Glutamatergic neuron (in vitro differentiated cells): ENCODE data around the gene POU2AF2. TPM values are rescaled to one million over a fixed set of nuclear protein-coding genes. Genes with fewer than 3 reads are reported as not detected.

Source experiments
- DNase-seq: peaks from one replicate; pipeline ENCODE4 v3.0.0; 2022
- H3K27ac Mint-ChIP-seq: one replicate; pipeline ENCODE4 v1.8.0; 2020; ENCODE audit warnings: mild to moderate bottlenecking, mixed read lengths, inconsistent platforms; ENCODE audit not compliant: unreplicated experiment
- H3K27me3 Mint-ChIP-seq: one replicate; pipeline ENCODE4 v1.8.0; 2020; ENCODE audit warnings: mild to moderate bottlenecking, moderate library complexity, mixed read lengths, inconsistent platforms; ENCODE audit not compliant: unreplicated experiment
- H3K36me3 Mint-ChIP-seq: one replicate; pipeline ENCODE4 v1.8.0; 2020; ENCODE audit warnings: mild to moderate bottlenecking, mixed read lengths, inconsistent platforms; ENCODE audit not compliant: unreplicated experiment
- H3K4me1 Mint-ChIP-seq: one replicate; pipeline ENCODE4 v1.8.0; 2020; ENCODE audit warnings: mild to moderate bottlenecking, low read depth, mixed read lengths, inconsistent platforms; ENCODE audit not compliant: unreplicated experiment
- H3K4me3 Mint-ChIP-seq: one replicate; pipeline ENCODE4 v1.8.0; 2020; ENCODE audit warnings: mild to moderate bottlenecking, mixed read lengths, inconsistent platforms; ENCODE audit not compliant: unreplicated experiment
- H3K9me3 Mint-ChIP-seq: one replicate; pipeline ENCODE4 v1.8.0; 2020; ENCODE audit warnings: mild to moderate bottlenecking, moderate library complexity, mixed read lengths, inconsistent platforms; ENCODE audit not compliant: unreplicated experiment
- CTCF ChIP-seq: fragments of 200-600 bp; sonication (generic); IDR thresholded peaks from one replicate; pipeline ENCODE4 v1.5.0; 2021; ENCODE audit not compliant: partially characterized antibody, unreplicated experiment
- total RNA-seq: library from RNA; stranded (reverse); fragmentation: NEBNext Ultra II Directional; extraction: Animal tissue kit (Norgen Biotek cat#: 25700); gene quantifications from one replicate; pipeline ENCODE4 v1.2.1, GENCODE V29; 2021; ENCODE audit not compliant: unreplicated experiment

Gene POU2AF2
- total RNA-seq, 1 donor from 2014 or later: not detected

- no peak for TF ChIP-seq CTCF
- no peaks in the 10 kb centered on the region for H3K36me3 Mint-ChIP-seq
- no peak overlapping the region for H3K4me3 Mint-ChIP-seq
- no peak for DNase-seq
- H3K27ac Mint-ChIP-seq: no peak overlapping the region
- peaks cover 11% of the 10 kb centered on the region for H3K4me1 Mint-ChIP-seq
- no peaks in the 10 kb centered on the region for H3K9me3 Mint-ChIP-seq
- peaks cover 3% of the 10 kb centered on the region for H3K27me3 Mint-ChIP-seq
These were observed 60.8 kb downstream of the POU2AF2 start for GRCh38 chr11:111306321-111306720.

- Mint-ChIP-seq H3K36me3 (no peaks in the 10 kb centered on the region), H3K4me1 (peaks cover 5% of the 10 kb centered on the region), H3K4me3 (no peak overlapping the region), H3K27ac (no peak overlapping the region), H3K27me3 (peaks cover 3% of the 10 kb centered on the region), H3K9me3 (no peaks in the 10 kb centered on the region)
- no peak for TF ChIP-seq CTCF
- DNase-seq: no peak
These were observed 62.1 kb downstream of the POU2AF2 start for GRCh38 chr11:111307472-111308108.

GRCh38 chr11:111308140-111308539, 62.6 kb downstream of the POU2AF2 start:
- Mint-ChIP-seq H3K27me3 (peaks cover 3% of the 10 kb centered on the region), H3K4me1 (peaks cover 3% of the 10 kb centered on the region), H3K9me3 (no peaks in the 10 kb centered on the region), H3K27ac (no peak overlapping the region), H3K4me3 (no peak overlapping the region), H3K36me3 (no peaks in the 10 kb centered on the region)
- no peak for DNase-seq
- no peak for TF ChIP-seq CTCF

GRCh38 chr11:111309215-111309915, 63.8 kb downstream of the POU2AF2 start:
- H3K27ac Mint-ChIP-seq: no peak overlapping the region
- DNase-seq: no peak
- H3K36me3 Mint-ChIP-seq: no peaks in the 10 kb centered on the region
- H3K4me1 Mint-ChIP-seq: peaks cover 3% of the 10 kb centered on the region
- no peaks in the 10 kb centered on the region for H3K9me3 Mint-ChIP-seq
- H3K27me3 Mint-ChIP-seq: peaks cover 3% of the 10 kb centered on the region
- no peak for TF ChIP-seq CTCF
- H3K4me3 Mint-ChIP-seq: no peak overlapping the region

- no peak overlapping the region for H3K27ac Mint-ChIP-seq
- H3K4me1 Mint-ChIP-seq: peaks cover 3% of the 10 kb centered on the region
- H3K4me3 Mint-ChIP-seq: no peak overlapping the region
- TF ChIP-seq CTCF: no peak
- peaks cover 3% of the 10 kb centered on the region for H3K27me3 Mint-ChIP-seq
- no peaks in the 10 kb centered on the region for H3K36me3 Mint-ChIP-seq
- no peak for DNase-seq
- H3K9me3 Mint-ChIP-seq: no peaks in the 10 kb centered on the region
These were observed 64.6 kb downstream of the POU2AF2 start for GRCh38 chr11:111310088-111310487.
